ENCODE data around the gene CSAD.

- TF ChIP-seq CTCF (IDR thresholded peaks at IDR 0.05; ENCODE audit: extremely low read depth in 1 of 2, insufficient read depth in 1 of 2, low read depth in 1 of 2, low read length in 2 of 2) (no peak), POLR2AphosphoS5 (IDR thresholded peaks at IDR 0.05; ENCODE audit: insufficient read depth, low read depth, low read length) (no peak), POLR2A (IDR thresholded peaks at IDR 0.05; ENCODE audit: low read depth, low read length) (no peak), GATA2 (IDR thresholded peaks at IDR 0.05; ENCODE audit: insufficient read depth, insufficient read length, low read depth, low read length) (no peak), EZH2 (IDR thresholded peaks at IDR 0.05; ENCODE audit: borderline replicate concordance, low read depth, low read length, severe bottlenecking) (no peak), JUN (IDR thresholded peaks at IDR 0.05; ENCODE audit: borderline replicate concordance, insufficient read depth, insufficient read length, low read depth) (no peak), MYC (IDR thresholded peaks at IDR 0.05; ENCODE audit: low read depth, low read length) (no peak)
Observed at GRCh38 chr12:53160673-53161072, 20.1 kb downstream of the CSAD start.

Data from endothelial cell of umbilical vein (primary cell).